ENCODE data around the gene TSPAN18. TPM values are rescaled to one million over a fixed set of nuclear protein-coding genes. Genes with fewer than 3 reads are reported as not detected.

TSPAN18 gene
- total and polyA plus RNA-seq, 2 experiments from 2014 or later, result 6.0 to 10.6 TPM

GRCh38 chr11:44883277-44883676, 156.5 kb downstream of the TSPAN18 start (continued):
- no peak for TF ChIP-seq REST (IDR thresholded peaks at IDR 0.05; ENCODE audit: unreplicated experiment)
- TF ChIP-seq ZNF331 (CRISPR knock-in tag; IDR thresholded peaks at IDR 0.05; ENCODE audit: low read depth), result no peak
- TF ChIP-seq EZH2phosphoT487 (IDR thresholded peaks at IDR 0.05; ENCODE audit: unreplicated experiment), result no peak
- TF ChIP-seq CTCF (conservative IDR thresholded peaks at IDR 0.05; ENCODE audit: low read depth in 2 of 2), result no peak
- no peak for TF ChIP-seq ETS1 (IDR thresholded peaks at IDR 0.05)
- no peak for TF ChIP-seq NANOG (IDR thresholded peaks at IDR 0.05; ENCODE audit: borderline replicate concordance)

GRCh38 chr11:44884056-44884455, 157.3 kb downstream of the TSPAN18 start:
- Mint-ChIP-seq H3K27ac (no peak overlapping the region), H3K9me3 (no peaks in the 10 kb centered on the region), H3K27me3 (ENCODE audit: insufficient read depth, low read depth, poor library complexity) (peaks cover 9% of the 10 kb centered on the region), H3K4me1 (peaks cover 38% of the 10 kb centered on the region), H3K36me3 (ENCODE audit: low read depth) (no peaks in the 10 kb centered on the region), H3K4me3 (no peak overlapping the region)
- Histone ChIP-seq H2AFZ (no peak overlapping the region), H3K27me3 (ENCODE audit: insufficient read depth) (no peaks in the 10 kb centered on the region), H3K36me3 (ENCODE audit: insufficient read depth) (no peaks in the 10 kb centered on the region), H4K20me1 (replicated peaks; ENCODE audit: insufficient read depth) (no peaks in the 10 kb centered on the region), H3K4me1 (ENCODE audit: insufficient read depth) (peaks cover 31% of the 10 kb centered on the region), H3K4me3 (no peak overlapping the region), H3K9me2 (ENCODE audit: insufficient read depth) (no peaks in the 10 kb centered on the region), H3K27ac (ENCODE audit: low read depth) (no peak overlapping the region), H3K79me2 (replicated peaks; ENCODE audit: insufficient read depth) (no peaks in the 10 kb centered on the region), H3F3A (replicated peaks; ENCODE audit: low read depth) (no peaks in the 10 kb centered on the region), H3K4me2 (no peak overlapping the region)
- DNase-seq (ENCODE audit: low spot score) (no peak), ATAC-seq (no peak)
- TF ChIP-seq STAT1 (IDR thresholded peaks at IDR 0.05; ENCODE audit: unreplicated experiment), result no peak
- no peak for TF ChIP-seq EZH2phosphoT487 (IDR thresholded peaks at IDR 0.05; ENCODE audit: unreplicated experiment)
- TF ChIP-seq EZH2 (IDR thresholded peaks at IDR 0.05; ENCODE audit: low read depth, unreplicated experiment), result no peak
- TF ChIP-seq ZNF462 (CRISPR knock-in tag; IDR thresholded peaks at IDR 0.05), result no peak
- TF ChIP-seq POLR2AphosphoS5 (IDR thresholded peaks at IDR 0.05; ENCODE audit: low read depth), result no peak
- no peak for TF ChIP-seq ZNF331 (CRISPR knock-in tag; IDR thresholded peaks at IDR 0.05; ENCODE audit: low read depth)
- TF ChIP-seq CTCF (conservative IDR thresholded peaks at IDR 0.05; ENCODE audit: low read depth in 2 of 2), result no peak

Data from GM23338 (cell line).